Central memory CD4-positive, alpha-beta T cell (primary cell): ENCODE data around the gene DEGS2.

Experiments
- DNase-seq: peaks from one replicate; pipeline ENCODE4 v3.0.0; 2022

The DEGS2 gene

DNA sequence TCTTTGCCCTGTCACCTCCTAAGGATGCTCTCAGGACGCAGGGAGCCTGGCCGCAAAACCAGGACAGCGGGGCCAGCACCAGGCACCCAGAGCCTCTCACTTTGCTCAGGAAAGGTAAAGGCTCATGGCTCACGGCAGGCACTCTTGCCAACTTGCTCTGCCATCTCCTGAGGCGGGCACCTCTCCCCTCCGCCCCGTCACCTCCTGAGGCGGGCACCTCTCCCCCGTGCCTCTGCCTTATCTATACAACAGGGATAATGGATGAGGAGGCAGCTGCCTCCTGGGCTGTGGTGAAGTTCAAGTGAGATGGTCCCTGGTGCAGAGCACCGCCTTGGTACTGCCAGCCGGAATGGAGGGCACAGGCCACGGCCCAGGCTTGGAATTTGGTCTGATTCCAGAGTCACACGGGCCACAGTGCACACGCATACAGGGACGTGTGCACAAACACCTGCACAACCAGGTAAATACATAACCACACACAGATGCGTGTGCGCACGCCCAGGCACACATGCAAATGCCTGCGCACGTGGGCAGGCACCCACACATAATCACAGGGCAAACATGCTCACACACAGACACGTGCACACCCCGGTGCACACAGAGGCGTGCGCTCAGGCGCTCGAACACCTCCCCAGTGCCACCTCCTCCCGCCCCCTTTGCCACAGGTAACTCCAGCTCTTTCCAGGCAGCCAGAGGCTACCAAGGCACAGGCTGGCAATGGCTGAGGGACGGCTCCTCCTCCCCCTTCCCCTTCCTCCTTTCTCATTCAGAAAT is 11.6 kb downstream of the DEGS2 start:
- DNase-seq: no peak

DNA sequence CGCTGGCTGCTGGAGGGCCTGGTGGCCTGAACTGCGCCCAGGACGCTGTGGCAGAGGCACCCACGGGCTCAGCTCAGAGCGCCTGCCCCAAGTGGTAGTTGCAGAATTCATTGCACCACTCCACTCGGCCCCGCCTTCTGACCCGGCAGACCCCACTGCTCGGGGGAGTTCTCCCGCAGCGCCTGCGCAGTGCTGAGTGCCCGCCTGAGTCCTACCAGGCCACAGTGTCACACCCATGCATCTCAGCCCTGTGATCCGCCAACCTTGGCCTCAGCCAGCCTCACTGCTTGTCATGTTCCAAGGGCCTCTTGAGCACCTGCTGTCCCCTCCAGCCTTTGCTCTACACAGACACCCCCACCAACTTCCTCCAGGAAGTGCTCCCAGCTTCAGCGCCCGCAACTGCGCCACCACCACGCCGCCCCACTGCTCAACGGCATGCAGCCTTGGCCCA is 12.2 kb downstream of the DEGS2 start:
- peak; percentile 61 for DNase-seq

DNA sequence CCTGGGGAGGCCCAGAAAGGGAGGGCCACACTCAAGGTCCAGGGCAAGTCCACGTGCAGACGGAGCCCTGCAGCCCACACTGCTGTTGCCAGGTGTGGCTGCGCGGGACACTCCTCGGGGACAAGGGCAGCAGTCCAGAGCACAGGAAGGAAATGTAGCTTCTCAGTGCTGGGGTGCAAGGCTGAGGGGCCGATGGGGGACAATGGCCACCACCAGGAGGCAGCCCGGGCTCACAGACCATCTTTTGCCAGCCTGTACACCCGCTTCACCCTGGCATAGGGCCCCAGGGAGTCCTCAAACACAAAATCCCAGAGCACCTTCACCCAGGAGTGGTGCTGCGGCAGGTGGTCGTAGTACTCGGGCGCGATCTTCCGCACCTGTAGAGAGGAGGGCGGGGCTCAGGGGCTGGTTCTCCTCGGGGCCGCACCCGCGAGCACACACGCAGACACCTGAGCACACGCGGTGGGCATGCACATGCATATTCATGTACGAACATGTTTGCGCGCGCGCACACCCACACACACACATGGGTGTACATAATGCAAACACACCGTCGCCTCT is 12.8 kb downstream of the DEGS2 start:
- peak; percentile 34 for DNase-seq

DNA sequence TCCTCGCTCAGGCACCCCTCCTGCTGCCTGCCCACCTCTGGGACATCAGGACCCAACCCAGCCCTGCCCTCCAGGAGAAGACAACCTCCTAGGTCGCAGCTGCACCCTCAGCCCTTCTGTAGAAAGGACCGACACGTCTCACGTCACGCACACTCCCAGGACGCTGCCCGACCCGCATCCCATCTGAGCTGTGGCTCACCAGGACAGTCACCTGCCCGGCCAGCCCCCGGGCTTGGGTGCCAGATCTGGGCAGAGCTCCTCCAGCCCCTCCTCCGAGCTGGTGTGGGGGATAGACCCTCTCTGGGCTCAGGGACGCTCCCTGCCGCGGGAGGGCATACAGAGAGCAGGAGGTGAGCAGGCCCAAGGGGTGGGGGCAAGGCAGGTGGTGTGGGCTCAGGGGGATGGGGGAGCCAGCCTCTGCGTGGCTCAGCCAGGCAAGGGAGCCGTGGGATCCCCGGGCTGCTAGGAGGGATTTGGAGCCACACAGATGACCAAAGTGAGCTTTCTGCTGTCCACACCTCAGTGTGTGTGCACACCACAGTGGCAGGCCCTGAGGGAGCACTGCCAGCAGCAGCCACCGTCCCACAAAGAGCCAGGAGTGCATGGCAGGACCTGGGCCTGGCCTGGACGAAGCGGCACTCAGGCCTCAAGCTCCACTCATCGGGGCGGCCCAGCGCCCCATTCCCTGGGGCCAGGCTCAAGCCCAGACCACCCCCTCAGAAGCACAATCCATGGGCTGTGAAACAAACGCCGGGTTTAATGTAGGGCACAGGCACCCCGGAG is 13.6 kb downstream of the DEGS2 start:
- DNase-seq: no peak

DNA sequence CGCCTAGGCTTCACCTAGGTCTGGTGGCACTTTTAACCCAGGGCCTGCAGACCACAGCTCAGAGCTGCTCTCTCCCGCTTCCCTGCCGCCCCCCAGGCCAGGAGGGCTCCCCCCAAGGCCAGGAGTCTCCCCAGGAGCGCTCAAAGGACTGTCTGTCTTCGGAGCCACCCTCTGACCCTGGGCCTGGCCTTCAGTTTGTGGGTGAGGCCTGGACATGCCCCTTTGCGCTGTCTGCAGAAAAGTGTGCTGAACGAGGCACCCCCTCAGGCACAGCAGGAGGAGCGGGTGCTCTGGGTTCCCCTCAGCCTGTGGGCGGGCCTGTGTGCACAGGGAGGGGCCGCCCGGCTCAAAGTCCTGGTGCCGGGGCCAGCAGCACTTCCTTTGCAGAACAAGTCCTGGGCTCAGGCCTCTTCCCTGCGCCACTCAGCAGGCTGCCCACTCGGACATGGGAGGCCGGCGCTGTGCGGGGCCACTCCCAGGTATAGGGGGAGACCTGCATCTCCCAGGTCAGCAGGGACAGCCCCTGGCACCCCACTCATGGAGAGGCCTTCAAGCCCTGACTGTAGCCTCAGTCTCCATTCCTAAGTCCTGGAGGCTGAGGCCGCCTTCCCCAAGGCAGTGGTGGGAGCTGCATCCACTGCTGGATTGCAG is 14.3 kb downstream of the DEGS2 start:
- DNase-seq: no peak

DNA sequence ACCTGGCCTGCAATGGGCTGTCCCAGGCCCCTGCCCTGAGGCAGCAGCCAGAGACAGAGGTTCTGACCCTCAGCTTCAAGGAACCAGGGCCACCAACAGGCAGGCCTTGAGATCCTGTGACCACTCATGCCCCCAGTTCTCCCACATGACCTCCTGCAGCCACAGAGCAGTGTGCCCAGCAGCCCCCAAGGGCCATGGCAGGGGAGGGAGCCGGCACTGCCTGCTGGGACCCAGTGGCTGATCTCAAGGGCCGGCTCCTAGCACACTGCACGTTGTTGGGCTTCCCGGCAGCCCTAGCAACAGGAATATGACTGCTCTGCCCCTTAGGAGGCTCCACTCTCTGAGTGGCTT is 14.8 kb downstream of the DEGS2 start:
- no peak for DNase-seq

DNA sequence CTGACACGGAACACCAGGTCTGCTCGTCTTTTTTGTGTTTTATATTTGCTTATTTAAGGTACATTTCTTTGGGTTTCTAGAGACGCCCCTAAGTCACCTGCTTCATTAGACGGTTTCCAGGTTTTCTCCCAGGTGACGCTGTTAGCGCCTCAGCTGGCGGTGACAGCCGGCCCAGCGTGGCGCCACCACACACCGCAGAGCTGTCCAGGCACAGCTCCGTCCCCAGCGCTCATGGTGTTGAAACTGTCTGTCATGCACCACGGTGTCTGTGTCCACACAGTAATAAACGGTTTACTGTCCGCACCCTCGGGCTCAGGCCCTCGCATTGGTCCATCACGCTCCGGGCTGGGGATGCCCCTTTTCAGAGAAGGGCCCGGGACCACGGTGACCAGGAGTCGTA is 15.5 kb downstream of the DEGS2 start:
- no peak for DNase-seq

DNA sequence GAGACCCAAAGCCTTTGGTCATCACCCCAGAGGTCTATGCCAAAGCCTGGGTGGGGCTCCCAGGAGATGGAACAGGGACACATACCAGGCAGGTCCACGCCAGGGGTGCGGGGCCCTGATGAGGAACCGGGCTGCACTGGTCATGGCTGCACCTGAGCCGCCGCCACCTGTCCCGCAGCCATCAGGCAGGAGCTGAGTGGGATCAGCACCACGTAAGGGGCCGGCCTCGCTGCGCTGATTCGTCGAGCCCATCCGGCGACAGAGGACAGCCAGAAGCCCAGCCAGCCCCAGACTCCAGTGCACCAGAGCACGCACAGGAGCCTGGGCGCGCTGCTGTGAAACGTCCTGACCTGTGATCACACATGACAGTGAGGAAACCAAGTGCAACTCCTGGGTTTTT is 15.9 kb downstream of the DEGS2 start:
- DNase-seq: no peak

DNA sequence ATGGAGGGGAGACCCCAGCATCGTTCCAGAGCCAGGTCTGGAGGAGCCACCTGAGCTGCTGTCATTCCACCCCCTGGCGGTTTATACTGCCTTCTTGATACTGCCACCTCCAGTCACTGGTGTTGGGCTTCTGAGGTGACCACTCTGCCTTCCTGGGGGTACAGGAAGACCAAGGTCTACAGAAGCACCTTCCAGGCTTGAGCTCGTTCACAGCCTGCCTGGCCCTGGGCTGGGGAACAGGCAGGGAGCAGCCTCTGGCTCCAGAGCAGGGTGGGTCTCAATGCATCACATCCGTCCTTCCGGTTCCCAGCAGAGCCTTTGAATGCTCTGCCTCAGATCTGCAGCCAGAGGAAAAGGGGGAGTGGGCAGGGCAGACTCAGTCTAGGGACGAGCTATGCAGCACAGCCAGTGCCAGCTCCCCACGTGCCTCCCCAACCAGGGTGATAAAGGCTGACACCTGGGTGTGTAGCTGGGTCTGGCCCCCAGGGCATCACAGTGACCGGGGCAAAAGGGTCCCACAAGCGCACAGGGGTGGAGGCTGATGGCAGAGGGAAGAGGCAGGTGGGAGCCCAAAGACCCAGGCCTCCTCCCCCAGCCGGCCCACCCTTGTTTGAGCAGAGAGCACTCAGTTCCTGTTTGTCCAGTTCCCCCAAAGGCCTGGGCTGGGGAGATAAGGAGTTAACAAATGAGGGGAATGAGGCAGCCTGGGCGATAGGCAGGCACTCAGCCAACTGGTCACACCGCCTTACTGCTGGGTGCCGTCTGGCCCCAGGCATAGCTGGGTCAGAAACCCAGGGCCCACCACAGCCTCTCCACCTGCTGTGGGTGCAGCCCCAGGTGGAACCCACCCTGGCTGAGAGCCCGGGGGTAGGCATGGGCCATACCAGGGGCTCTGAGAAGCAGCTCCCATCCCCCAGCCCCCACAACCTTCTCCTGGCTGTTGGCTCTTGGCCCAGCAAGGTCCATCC is 17.1 kb downstream of the DEGS2 start:
- no peak for DNase-seq

DNA sequence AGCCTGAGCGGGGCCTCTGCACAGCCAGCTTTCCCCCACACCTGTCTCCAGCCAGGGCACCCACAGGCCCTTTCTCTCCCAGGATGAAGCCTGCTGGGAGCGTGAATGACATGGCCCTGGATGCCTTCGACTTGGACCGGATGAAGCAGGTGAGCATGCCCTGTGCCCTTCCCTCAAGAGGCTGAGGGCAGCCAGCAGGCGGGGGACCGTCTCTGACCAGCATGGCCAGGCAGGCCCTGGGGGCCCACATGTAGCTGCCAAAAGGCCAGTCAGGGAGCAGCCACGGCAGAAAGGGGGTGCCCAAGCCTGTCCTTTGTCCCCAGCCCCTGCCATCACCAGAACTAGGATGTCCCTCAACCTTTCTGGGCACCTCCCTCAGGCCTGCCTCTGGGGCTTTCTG is 18.3 kb downstream of the DEGS2 start:
- DNase-seq: no peak

DNA sequence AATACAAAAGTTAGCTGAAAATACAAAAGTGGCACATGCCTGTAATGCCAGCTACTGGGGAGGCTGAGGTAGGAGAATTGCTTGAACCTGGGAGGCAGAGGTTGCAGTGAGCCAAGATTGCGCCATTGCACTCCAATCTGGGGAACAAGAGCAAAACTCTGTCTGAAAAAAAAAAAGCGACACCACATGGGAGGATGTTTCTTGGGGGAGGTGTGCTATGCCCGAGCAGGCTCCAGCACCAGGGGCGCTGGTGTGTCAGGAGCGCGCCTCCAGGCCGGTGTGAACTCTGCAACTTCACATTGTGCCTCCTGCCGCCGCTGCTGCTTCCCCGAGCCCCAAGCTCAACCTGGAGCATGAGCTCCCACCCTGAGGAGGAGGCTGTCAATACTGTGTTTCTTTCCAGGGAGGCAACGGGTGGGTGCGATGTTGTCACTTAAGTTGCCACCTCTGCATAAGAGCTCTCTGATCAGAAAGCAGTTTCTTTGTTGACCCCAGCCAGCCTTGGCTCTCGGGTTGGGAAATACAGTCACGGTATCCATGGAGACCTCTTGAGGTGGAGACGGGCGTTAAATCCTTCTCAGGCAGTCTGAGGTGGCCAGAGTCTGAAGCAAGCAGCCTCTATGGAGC is 18.9 kb downstream of the DEGS2 start:
- DNase-seq: no peak

DNA sequence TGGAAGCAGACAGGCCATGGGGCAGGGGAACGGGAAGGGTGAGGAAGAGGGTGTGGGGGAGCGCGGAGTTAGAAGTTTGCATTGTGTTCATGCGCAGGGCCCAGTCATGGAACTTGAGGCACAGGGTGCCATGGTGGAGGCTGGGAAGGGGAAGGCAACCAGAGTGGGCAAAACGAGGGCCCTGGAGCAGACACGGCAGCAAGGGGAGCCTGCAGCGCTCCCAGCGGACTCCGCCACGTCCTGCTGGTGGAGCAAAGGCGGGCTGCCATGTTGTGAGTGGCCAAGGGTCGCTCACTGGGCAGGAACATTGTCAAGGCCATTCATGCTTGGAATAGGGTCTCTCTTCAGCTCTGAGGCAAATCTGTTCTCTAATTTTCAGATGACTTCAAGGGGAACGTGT is 20.5 kb downstream of the DEGS2 start:
- no peak for DNase-seq

DNA sequence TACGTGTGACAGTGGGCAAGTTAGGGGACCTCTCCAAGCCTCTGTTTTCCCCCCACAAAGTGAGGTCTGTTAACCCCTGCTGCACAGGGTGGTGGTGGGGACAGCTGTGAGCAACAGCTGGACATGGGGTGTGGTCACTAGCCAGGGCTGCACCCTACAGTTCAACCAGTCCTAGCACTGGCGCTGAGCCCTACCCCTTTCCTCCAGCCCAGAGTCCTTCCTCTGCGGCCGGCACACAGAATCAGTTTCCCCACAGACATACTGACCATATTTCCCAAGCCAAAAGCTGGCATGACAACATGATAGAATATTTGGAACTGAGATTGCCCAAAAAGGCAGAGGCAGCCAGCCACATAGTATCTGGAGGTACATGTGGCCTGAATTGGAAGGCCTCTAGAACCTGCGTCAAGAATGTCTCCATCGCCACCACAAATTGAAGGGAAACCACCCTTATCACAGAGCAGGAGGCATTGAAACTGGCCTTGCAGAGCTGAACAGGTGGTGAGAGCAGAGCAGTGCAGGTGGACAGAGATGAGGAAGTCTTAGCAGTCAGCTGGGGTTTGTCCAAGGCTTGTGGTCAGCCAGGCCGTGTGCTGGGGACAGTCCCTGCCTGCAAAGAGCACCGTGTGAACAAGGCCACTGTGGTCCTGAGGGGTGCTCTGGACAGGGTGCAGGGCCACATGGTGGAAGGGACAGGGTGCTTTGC is 21.2 kb downstream of the DEGS2 start:
- no peak for DNase-seq

DNA sequence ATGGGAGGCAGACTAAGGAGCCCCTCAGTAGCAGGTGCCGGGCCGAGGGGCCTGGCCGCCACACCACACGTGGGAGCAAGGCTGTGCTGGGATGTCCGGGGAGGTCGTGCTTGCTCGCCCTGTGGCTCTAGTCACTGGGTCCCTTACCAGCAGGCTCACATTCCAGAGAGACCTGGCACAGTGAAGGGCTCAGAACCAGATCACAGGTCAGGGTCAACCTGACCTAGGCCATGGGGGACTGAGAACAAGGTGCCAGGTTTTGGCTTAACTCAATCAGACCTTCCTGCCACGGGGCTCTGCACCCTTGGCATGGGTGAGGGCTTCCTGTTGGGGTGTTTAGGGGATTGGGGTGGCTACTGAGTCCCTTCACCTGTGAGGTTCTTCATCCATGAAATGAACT is 22.3 kb downstream of the DEGS2 start:
- DNase-seq: no peak

DNA sequence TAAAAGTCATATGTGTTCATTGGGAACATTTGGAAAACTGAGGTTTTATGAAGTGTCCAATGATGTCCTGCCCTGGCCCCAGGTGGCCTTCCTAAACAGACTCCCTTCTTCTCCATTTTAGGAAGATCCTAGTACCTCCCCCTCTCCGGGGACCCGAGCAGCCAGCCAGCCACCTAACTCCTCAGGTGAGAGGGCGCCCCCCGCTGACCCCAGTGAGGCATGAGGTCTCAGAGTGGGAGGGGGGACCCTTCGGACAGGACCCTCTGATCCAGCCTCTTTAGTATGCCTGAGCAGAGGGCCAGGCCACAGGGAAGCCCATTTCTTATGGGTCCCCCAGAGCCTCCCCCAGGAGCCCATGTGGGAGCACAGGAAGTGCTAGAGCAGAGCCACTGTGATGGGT is 23.7 kb downstream of the DEGS2 start:
- no peak for DNase-seq

DNA sequence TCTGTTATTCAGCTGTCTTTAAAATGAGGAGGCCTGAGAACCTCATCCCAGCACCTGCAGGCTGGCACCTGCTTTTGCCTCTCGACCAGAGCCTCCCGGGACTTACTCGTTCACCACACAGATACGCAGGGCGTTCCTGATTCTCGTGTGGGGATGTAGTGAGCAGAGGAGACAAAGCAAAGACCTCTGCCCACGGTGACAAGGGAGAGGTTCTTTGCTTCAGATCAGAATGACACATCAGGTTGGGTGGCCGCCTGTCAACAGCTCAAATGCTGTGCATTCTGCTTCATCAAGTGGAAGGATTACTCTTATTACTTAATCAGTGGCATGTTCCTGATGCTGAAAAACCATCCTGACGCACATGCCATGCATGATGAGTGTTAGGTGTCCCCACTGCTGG is 24.4 kb downstream of the DEGS2 start:
- no peak for DNase-seq

DNA sequence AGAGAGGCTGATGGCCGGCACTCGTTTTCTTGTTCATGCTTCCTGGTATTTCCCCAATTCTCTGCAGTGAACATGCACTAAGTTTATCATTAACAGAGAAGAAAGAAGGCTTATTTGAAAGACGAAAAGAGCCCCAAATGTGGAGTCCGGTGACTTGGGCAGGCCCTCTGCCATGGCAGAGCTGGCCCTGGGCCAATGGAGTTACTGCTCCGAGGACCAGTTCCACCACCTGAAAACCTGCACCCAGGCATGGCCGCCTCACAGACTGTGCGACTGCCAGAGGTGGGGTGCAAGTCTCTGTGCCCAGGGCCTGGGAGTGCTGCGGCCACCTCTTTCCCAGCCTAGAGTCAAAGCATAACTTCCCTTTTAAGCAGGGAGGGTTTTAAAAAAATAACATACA is 24.9 kb downstream of the DEGS2 start:
- DNase-seq: no peak

DNA sequence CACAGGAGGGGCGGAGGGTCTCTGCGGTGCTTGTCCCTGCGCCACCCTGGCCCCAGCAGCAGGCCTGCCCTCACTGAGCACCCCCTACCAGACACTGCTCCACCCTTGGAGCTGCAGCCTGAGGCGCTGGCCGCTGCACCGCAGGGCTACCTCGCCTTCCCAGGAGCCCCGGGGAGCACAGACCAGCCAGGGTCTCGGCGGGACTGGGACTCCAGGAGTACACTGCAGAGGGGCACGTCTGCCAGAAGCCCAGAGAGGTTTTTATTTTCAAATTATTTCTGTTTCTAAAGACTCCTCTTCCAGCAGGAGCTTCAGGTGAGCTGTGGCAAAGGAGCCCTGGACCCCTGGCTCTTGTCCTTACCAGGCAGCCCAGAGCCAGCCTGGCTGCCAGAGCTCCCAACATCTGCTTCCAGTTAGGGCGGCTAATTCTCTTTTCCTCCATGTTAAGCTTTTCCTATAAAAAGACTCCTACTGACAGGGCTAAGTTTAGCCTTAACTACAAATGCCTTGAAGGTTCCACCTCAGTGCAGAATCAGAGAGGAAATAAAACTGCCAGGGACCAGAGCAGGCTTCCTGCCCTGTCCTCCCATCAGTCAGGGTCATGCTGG is 26.4 kb downstream of the DEGS2 start:
- no peak for DNase-seq

DNA sequence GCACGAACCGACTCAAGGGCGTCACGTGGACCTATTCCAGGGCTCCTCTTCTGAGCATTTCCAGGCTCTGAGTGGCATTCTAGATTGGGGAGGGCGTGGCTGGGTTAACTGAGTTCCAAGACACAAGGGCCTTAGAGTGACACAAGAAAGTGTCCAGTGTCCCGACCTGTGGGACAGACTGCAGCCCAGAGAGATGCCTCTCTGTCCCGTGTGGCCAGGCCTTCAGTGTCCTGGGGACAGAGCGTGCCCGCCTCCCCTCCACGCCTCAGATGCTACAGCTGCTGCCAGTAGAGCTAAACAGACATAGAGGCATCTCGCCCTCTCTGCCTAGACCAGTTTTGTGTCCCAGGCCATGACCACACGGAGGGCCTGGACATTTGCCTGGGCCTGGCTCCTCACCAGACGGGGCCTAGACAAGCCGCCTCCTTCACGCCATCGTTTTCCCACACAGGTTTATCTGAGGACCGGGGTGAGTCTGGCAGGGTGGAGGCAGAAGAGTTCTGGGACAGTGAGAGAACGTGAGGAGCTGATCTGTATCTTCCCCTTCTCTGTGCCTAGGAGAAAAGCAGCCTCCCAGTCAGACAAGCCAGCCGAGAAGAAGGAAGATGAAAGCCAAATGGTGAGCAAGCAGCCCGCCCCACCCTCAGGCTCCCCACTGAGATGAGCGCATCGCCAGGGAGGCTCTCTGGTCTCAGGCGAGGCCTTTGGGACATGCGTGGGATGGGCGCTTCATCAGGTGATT is 27.1 kb downstream of the DEGS2 start:
- DNase-seq: no peak

DNA sequence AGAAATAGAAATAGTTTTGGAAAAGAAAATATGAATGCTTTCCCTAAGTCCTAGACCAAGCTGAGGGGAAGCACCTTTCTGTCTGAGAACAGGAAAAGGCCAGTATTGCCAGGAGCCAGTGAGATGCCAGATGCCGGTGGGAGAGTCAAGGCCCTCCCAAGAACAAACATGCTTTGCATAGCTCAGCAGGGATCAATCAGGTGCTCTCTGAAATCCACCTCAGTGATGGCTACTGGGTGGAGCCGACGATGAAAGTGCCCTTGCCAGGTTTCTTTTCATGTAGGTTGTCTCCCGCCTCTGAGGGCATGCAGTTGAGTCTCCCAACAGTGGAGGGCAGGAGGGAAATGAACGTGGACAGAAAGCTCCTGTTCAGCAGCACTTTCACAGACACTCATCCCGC is 28.3 kb downstream of the DEGS2 start:
- DNase-seq: no peak
